ENCODE measurements around the gene MDM1. TPM values are rescaled to one million over a fixed set of nuclear protein-coding genes. Genes with fewer than 3 reads are reported as not detected.

The MDM1 gene, protein sequence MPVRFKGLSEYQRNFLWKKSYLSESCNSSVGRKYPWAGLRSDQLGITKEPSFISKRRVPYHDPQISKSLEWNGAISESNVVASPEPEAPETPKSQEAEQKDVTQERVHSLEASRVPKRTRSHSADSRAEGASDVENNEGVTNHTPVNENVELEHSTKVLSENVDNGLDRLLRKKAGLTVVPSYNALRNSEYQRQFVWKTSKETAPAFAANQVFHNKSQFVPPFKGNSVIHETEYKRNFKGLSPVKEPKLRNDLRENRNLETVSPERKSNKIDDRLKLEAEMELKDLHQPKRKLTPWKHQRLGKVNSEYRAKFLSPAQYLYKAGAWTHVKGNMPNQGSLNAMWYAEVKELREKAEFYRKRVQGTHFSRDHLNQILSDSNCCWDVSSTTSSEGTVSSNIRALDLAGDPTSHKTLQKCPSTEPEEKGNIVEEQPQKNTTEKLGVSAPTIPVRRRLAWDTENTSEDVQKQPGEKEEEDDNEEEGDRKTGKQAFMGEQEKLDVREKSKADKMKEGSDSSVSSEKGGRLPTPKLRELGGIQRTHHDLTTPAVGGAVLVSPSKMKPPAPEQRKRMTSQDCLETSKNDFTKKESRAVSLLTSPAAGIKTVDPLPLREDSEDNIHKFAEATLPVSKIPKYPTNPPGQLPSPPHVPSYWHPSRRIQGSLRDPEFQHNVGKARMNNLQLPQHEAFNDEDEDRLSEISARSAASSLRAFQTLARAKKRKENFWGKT
- total RNA-seq (2022), result 19.0 and 22.2 TPM in 2 replicates
- percentile 70 among the genes with signal in this experiment for Bru-seq, nascent RNA
- BruChase-seq, experiment 1, labeled RNA remaining after a 2-hour chase, result percentile 76 among the genes with signal in this experiment
- BruChase-seq, experiment 2, labeled RNA remaining after a 6-hour chase, result percentile 64 among the genes with signal in this experiment
- long read RNA-seq, transcript MDM1-205 (3 exons, 2,170 nt), result major isoform, 7 of 17 reads
- long read RNA-seq, partial matches to known transcripts, result 1 of 17 reads
- long read RNA-seq, other reads (novel, unspliced or antisense), result 3 of 17 reads

DNA sequence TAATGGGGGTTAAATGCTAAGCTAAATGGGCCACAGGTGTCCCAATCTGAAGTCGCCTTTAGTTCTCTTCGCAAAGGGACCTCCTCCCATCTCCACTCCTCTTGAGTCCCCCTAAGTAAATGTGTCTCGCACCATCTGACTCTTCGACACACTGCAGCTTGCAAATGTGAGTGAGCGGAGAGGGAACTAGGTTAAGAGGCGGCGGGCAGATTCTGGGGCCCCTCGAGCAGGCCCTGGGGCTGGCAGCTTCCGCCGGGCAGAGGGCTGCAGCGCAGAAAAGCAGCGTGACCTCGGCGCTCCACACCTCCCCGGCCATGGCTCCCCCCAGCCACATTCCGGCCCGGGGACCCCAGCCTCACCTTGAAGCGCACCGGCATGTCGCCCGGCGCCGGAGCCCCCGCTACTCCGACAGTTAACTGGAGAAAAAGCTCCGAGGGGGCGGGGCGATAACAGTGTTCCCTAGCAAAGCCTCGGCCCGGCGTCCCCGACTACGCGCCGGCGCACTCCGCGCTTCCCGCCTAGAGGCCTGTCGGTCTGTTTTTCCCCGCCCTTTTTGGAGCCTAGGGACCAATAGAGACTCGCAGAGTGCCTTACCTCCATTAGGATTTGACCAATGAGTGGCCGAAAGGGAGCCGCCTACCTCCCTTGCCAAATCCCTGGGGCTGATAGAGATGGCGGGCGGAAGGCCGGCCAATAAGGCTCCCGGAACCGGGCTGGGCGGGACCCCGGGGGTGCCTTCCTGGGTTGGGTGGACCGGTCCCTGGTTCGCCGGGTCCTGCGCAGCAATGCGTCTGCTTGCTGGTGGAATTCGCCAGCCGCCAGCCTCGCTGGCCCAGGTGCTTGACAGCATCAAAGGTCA lies at the start of gene MDM1:
Gene MDM1, minus strand, starts transcription at position 494 of the 859 bp plus-strand sequence. Its CDS starts 117 bp downstream, at position 377.
- BruUV-seq (replicated peaks), result no TSS peak
- ChIA-PET CTCF (interaction anchor here (0.6 to 1.1 kb wide), 2 partner anchors 14 to 33 kb away, joined by 3 read pairs; no protein-coding TSS in a partner anchor), POLR2A (interaction anchor here (0.6 kb wide), 1 partner anchor 684 kb away, joined by 3 read pairs; no protein-coding TSS in a partner anchor)
- Histone ChIP-seq H3K27me3 (replicated peaks; ENCODE audit: control insufficient read depth, insufficient read depth, low read length) (no peaks in the 10 kb centered on the region), H3K4me3 (ENCODE audit: low read depth, low read length) (peak within 1 kb of the TSS; percentile 71), H3K4me1 (peaks cover 22% of the 10 kb centered on the region; the same call in 1 of the 2 replicates), H3K36me3 (ENCODE audit: control insufficient read depth, insufficient read depth, low read length) (no peaks in the 10 kb centered on the region), H3K9me3 (no peaks in the 10 kb centered on the region)
- Mint-ChIP-seq H3K4me1 (ENCODE audit: low read depth, unreplicated experiment) (peaks cover 8% of the 10 kb centered on the region), H3K4me3 (ENCODE audit: unreplicated experiment) (peak within 1 kb of the TSS; percentile 79), H3K27me3 (ENCODE audit: insufficient read depth, unreplicated experiment) (no peaks in the 10 kb centered on the region), H3K27ac (ENCODE audit: unreplicated experiment) (peak within 1 kb of the TSS; percentile 51), H3K9me3 (ENCODE audit: unreplicated experiment) (no peaks in the 10 kb centered on the region), H3K36me3 (ENCODE audit: insufficient read depth, unreplicated experiment) (peaks cover 8% of the 10 kb centered on the region)
- peak; percentile 97 to 98 for DNase-seq
- TF ChIP-seq, protein P1, sequence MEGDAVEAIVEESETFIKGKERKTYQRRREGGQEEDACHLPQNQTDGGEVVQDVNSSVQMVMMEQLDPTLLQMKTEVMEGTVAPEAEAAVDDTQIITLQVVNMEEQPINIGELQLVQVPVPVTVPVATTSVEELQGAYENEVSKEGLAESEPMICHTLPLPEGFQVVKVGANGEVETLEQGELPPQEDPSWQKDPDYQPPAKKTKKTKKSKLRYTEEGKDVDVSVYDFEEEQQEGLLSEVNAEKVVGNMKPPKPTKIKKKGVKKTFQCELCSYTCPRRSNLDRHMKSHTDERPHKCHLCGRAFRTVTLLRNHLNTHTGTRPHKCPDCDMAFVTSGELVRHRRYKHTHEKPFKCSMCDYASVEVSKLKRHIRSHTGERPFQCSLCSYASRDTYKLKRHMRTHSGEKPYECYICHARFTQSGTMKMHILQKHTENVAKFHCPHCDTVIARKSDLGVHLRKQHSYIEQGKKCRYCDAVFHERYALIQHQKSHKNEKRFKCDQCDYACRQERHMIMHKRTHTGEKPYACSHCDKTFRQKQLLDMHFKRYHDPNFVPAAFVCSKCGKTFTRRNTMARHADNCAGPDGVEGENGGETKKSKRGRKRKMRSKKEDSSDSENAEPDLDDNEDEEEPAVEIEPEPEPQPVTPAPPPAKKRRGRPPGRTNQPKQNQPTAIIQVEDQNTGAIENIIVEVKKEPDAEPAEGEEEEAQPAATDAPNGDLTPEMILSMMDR (IDR thresholded peaks at IDR 0.05; ENCODE audit: insufficient read depth in 1 of 2, low read depth in 1 of 2, low read length in 1 of 2, severe bottlenecking in 1 of 2, unreplicated experiment in 1 of 2), result no peak
- intact Hi-C loops (cut with micrococcal nuclease; ENCODE audit: unreplicated experiment), result loop anchor here (1.0 to 2.0 kb wide), 5 partner anchors 12 to 355 kb away; partner anchors contain the start of genes NUP107 and RAP1B

DNA sequence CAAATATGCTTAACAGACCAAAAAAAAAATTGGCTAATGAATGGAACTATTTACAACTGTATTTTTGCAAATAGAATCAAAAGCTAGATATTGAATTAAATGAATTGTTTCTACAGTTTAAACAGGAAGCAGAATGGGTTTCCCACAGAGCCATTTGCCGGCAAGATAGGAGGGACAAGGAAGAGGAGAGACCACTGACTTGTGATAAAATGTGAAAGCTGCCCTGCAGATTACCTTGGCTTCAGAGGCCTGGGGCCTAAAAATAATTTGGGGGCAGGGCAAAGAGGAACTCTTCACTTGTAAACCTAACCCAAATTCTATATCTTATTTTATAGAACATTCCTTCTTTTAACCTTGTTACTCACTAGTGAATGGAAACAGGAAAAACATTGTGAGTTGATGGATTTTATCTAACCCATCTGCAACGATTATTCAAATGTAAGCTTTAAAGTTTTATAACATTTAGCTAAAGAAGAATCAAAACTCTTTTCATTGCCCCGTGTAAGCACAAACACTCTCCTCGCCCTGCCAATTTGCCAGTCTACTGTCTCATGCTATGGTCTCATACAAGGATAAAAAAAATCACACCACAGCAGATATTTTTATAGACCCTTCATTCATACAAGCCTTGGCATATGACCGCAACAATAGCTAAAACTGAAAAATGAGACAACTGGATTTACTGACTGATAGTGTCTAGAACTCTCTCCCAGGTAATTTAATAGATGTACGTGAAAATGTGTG lies 49.5 kb upstream of the MDM1 start:
- no TSS peak for BruUV-seq (replicated peaks)
- Histone ChIP-seq H3K36me3 (ENCODE audit: control insufficient read depth, insufficient read depth, low read length) (no peaks in the 10 kb centered on the region), H3K4me3 (ENCODE audit: low read depth, low read length) (no peak overlapping the region), H3K27me3 (replicated peaks; ENCODE audit: control insufficient read depth, insufficient read depth, low read length) (no peaks in the 10 kb centered on the region), H3K4me1 (peaks cover 10% of the 10 kb centered on the region), H3K9me3 (no peaks in the 10 kb centered on the region)
- Mint-ChIP-seq H3K4me1 (ENCODE audit: low read depth, unreplicated experiment) (peaks cover 13% of the 10 kb centered on the region), H3K27ac (ENCODE audit: unreplicated experiment) (no peak overlapping the region), H3K4me3 (ENCODE audit: unreplicated experiment) (no peak overlapping the region), H3K36me3 (ENCODE audit: insufficient read depth, unreplicated experiment) (no peaks in the 10 kb centered on the region), H3K27me3 (ENCODE audit: insufficient read depth, unreplicated experiment) (no peaks in the 10 kb centered on the region), H3K9me3 (ENCODE audit: unreplicated experiment) (no peaks in the 10 kb centered on the region)
- POLR2A ChIA-PET, result no interaction called here
- CTCF ChIA-PET, result no interaction called here
- TF ChIP-seq, protein P1 (IDR thresholded peaks at IDR 0.05; ENCODE audit: insufficient read depth in 1 of 2, low read depth in 1 of 2, low read length in 1 of 2, severe bottlenecking in 1 of 2, unreplicated experiment in 1 of 2), result no peak
- DNase-seq, result no peak
- intact Hi-C loops (cut with micrococcal nuclease; ENCODE audit: unreplicated experiment), result no loop called here
